Measurements from ENCODE around the gene ADCY4.

- TF ChIP-seq CTCF (IDR thresholded peaks at IDR 0.05): no peak
- TF ChIP-seq POLR2A (IDR thresholded peaks at IDR 0.05): no peak
- TF ChIP-seq EP300 (IDR thresholded peaks at IDR 0.05): no peak
Observed at GRCh38 chr14:24271834-24272263, 63.0 kb downstream of the ADCY4 start.

All from ovary (tissue), 3 donors.